GM12878 (cell line): ENCODE results near the gene TCF12. TPM values are rescaled to one million over a fixed set of nuclear protein-coding genes. Genes with fewer than 3 reads are reported as not detected.

Source experiments
- ATAC-seq: fragments of 200-7000 bp; cut with Tn5 transposase; 3 replicates; pipeline ENCODE4 v1.9.1; 2020; ENCODE audit warnings: mild to moderate bottlenecking, moderate library complexity
- BruUV-seq: library from RNA; stranded (reverse); fragments of 400-500 nt; replicated peaks from 2 replicates; lab custom pipeline; 2021; lab: Mats Ljungman, UMichigan
- CTCF ChIA-PET: fragments of 300-600 bp; sonication (Branson Sonifier 250); formaldehyde crosslinking; extraction: SDS; loops from one replicate; lab custom pipeline; 2021; ENCODE audit warnings: inconsistent platforms; lab: Yijun Ruan, JAX
- POLR2A ChIA-PET: fragments of 350-600 bp; formaldehyde crosslinking; extraction: SDS; loops from one replicate; lab custom pipeline; 2021; ENCODE audit warnings: inconsistent platforms; lab: Charles Lee
- RAD21 ChIA-PET: fragments of 300-600 bp; sonication (Branson Sonifier 250); formaldehyde crosslinking; loops from one replicate; lab custom pipeline; 2023; ENCODE audit warnings: antibody characterized with exemption; ENCODE audit not compliant: unreplicated experiment; lab: Charles Lee
- SMC1A ChIA-PET: fragments of 300-600 bp; sonication (Branson Sonifier 250); formaldehyde crosslinking; loops from one replicate; lab custom pipeline; 2023; ENCODE audit not compliant: unreplicated experiment, uncharacterized antibody; lab: Charles Lee
- DNase-seq: peaks from one replicate; pipeline ENCODE4 v3.0.0-alpha.2; 2011; ENCODE audit warnings: low read depth, low spot score
- FAIRE-seq: peaks from 3 replicates; lab custom pipeline; 2011; peaks lifted over from hg19 to GRCh38; lab: Jason Lieb, UNC
- H2AFZ ChIP-seq: 2 replicates; pipeline ENCODE4 v1.6.0; 2011; ENCODE audit warnings: low read depth, low read length, control low read depth; ENCODE audit not compliant: control insufficient read depth
- H3K27ac ChIP-seq: 2 replicates; pipeline ENCODE4 v1.5.1; 2011; ENCODE audit warnings: control low read depth; ENCODE audit not compliant: control insufficient read depth, insufficient read depth
- H3K27me3 ChIP-seq, 2 experiments: replicated peaks in 1 of 2; 2 replicates each; pipeline versions ENCODE4 v1.6.0 to v1.6.1; 2011; ENCODE audit warnings: low read length in 1 of 2; ENCODE audit not compliant: control insufficient read depth in 2 of 2, insufficient read depth in 2 of 2
- H3K36me3 ChIP-seq, 2 experiments: 2 replicates each; pipeline ENCODE4 v1.5.1; 2011; ENCODE audit warnings: low read length in 1 of 2; ENCODE audit not compliant: control insufficient read depth in 2 of 2, insufficient read depth in 2 of 2
- H3K4me1 ChIP-seq: 2 replicates; pipeline ENCODE4 v1.6.1; 2011; ENCODE audit warnings: mild to moderate bottlenecking, low read length, moderate library complexity, mixed read lengths; ENCODE audit not compliant: control insufficient read depth, insufficient read depth
- H3K4me2 ChIP-seq: 2 replicates; pipeline ENCODE4 v1.6.0; 2011; ENCODE audit warnings: control low read depth; ENCODE audit not compliant: control insufficient read depth, insufficient read depth
- H3K4me3 ChIP-seq: fragments of 200-600 bp; sonication (generic); 2 replicates; pipeline ENCODE4 v1.5.1; 2016
- H3K79me2 ChIP-seq: 2 replicates; pipeline ENCODE4 v1.6.0; 2011; ENCODE audit warnings: low read length; ENCODE audit not compliant: control insufficient read depth, insufficient read depth
- H3K9ac ChIP-seq: 2 replicates; pipeline ENCODE4 v1.8.0; 2011; ENCODE audit warnings: low read length, control low read depth, mixed read lengths; ENCODE audit not compliant: control insufficient read depth, insufficient read depth
- H3K9me3 ChIP-seq: replicated peaks from 3 replicates; pipeline ENCODE4 v1.5.1; 2011; ENCODE audit warnings: mild to moderate bottlenecking, low read length; ENCODE audit not compliant: control insufficient read depth, insufficient read depth
- H4K20me1 ChIP-seq: 2 replicates; pipeline ENCODE4 v1.6.0; 2011; ENCODE audit not compliant: control insufficient read depth, insufficient read depth
- IKZF2 ChIP-seq, 2 experiments: fragments of 450-650 bp; IDR thresholded peaks; 2 replicates each; pipeline ENCODE4 v1.6.1; 2017; ENCODE audit warnings: mild to moderate bottlenecking in 2 of 2, moderate library complexity in 2 of 2
- MTA3 ChIP-seq: IDR thresholded peaks from 2 replicates; pipeline ENCODE4 v1.6.1; 2012; ENCODE audit warnings: low read length, inconsistent platforms, borderline replicate concordance
- RAD21 ChIP-seq: IDR thresholded peaks from 2 replicates; pipeline ENCODE4 v1.6.1; 2011; ENCODE audit warnings: mild to moderate bottlenecking, low read depth, low read length, moderate library complexity; ENCODE audit not compliant: insufficient read depth
- SREBF2 ChIP-seq: IDR thresholded peaks from 2 replicates; pipeline ENCODE4 v1.6.1; 2012; ENCODE audit warnings: mild to moderate bottlenecking, low read length
- ZBTB40 ChIP-seq: fragments of 450-650 bp; IDR thresholded peaks from 2 replicates; pipeline ENCODE4 v1.6.1; 2016; ENCODE audit warnings: mild to moderate bottlenecking, moderate library complexity, borderline replicate concordance
- WGBS: methylation state at CpG from one replicate; pipeline ENCODE4 v1.1.6; 2016; ENCODE audit warnings: low lambda C conversion rate; ENCODE audit not compliant: insufficient replicate concordance, insufficient coverage; ENCODE audit errors: missing lambda C conversion rate; 5-methylcytosine and 5-hydroxymethylcytosine counted together
- in situ Hi-C: fragments of 300-500 bp; cut with MboI; formaldehyde crosslinking; loops from 9 replicates; pipeline ENCODE4 v1.14.3; 2018; ENCODE audit warnings: mixed read lengths
- intact Hi-C: fragments of 100-400 bp; cut with micrococcal nuclease; formaldehyde crosslinking; loops from one replicate; pipeline ENCODE4 v1.14.2; 2022; ENCODE audit not compliant: unreplicated experiment
- polyA plus RNA-seq, 11 experiments: library from polyadenylated mRNA; depleted of rRNA in 4 of 11; unstranded in 6 of 11; stranded (reverse) in 5 of 11; fragments of >200 nt; fragmentation: Nextera tagmentation in 4 of 11; fragmentation: Illumina TruSeq in 1 of 11; extraction: Ambion mirVana in 4 of 11; extraction: Trizol in 1 of 11; gene quantifications; 1 replicate in 1 of 11; 2 replicates in 10 of 11; pipeline versions ENCODE4 v1.2.1 to v1.2.3, GENCODE V29; 2011 to 2016; ENCODE audit warnings: inconsistent platforms in 2 of 11, missing spikeins in 2 of 11, low read depth in 1 of 11
- total RNA-seq, 4 experiments: library from RNA; depleted of rRNA in 3 of 4; stranded (reverse); fragments of >200 nt in 3 of 4; fragmentation: Illumina TruSeq in 1 of 4; extraction: Trizol in 1 of 4; gene quantifications; 2 replicates each; pipeline versions ENCODE4 v1.2.1 to v1.2.3, GENCODE V29; 2013 to 2021
- TF ChIP-seq, protein P1 (sequence below), 3 experiments: IDR thresholded peaks in 2 of 3; conservative IDR thresholded peaks in 1 of 3; 2 replicates each; pipeline ENCODE4 v1.5.1; 2011; ENCODE audit warnings: low read depth in 3 of 3, low read length in 3 of 3, mild to moderate bottlenecking in 3 of 3, control low read depth in 2 of 3, moderate library complexity in 2 of 3, inconsistent platforms in 1 of 3, mixed read lengths in 1 of 3; ENCODE audit not compliant: control insufficient read depth in 2 of 3, insufficient read depth in 1 of 3; ENCODE audit errors: extremely low read depth in 1 of 3

The TCF12 gene
- total and polyA plus RNA-seq, 10 of the 15 experiments (the other 5 are each of a cell fraction or from before 2014, with no cell fraction given), result 8.2 to 70.9 (median 49.5) TPM

GRCh38 chr15:56988219-56988618, 69.8 kb downstream of the TCF12 start (continued):
- TF ChIP-seq ZBTB40 (no peak), SREBF2 (no peak)

DNA sequence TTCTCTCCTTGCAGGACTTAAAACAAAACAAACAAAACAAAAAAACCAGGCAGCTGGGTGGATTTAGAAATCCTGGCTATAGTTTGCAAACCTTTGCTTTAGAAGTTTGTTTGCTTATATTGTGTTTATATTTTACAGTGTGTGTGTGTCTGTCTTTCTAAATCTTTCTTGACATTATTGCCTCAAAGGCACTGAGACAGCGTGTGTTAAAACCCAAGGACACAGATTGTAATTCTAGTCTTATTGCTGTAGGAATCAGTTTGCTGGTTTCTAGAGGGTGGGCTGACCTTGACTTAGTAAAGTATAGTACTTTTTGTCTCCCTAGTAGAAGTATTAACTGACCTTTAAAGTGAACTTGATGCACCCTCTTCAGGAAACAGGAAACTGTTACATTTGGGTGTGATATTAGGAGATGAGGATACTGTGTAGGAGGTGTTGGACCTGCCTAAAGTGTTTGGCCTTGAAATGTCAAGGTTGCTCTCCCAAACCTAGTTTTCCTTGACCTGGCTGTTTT, 71.0 kb downstream of the TCF12 start:
- Histone ChIP-seq H3K9ac (no peak overlapping the region), H4K20me1 (no peaks in the 10 kb centered on the region), H3K4me3 (no peak overlapping the region), H3K4me1 (peaks cover 26% of the 10 kb centered on the region), H2AFZ (no peak overlapping the region), H3K4me2 (no peak overlapping the region), H3K27ac (no peak overlapping the region), H3K27me3 (no peaks in the 10 kb centered on the region), H3K9me3 (peaks cover 2% of the 10 kb centered on the region; the same call in 1 of the 3 replicates), H3K79me2 (peaks cover 14% of the 10 kb centered on the region), H3K36me3 (no peaks in the 10 kb centered on the region; a peak in 1 of 4 replicates)
- no TSS peak for BruUV-seq
- FAIRE-seq (peak; percentile 31), ATAC-seq (peak; percentile 63), DNase-seq (no peak)
- in situ Hi-C loops, result no loop called here
- SMC1A ChIA-PET, result interaction anchor here (0.8 to 1.6 kb wide), 4 partner anchors 61 to 168 kb away, joined by 3 read pairs; no protein-coding TSS in a partner anchor
- TF ChIP-seq, protein P1, sequence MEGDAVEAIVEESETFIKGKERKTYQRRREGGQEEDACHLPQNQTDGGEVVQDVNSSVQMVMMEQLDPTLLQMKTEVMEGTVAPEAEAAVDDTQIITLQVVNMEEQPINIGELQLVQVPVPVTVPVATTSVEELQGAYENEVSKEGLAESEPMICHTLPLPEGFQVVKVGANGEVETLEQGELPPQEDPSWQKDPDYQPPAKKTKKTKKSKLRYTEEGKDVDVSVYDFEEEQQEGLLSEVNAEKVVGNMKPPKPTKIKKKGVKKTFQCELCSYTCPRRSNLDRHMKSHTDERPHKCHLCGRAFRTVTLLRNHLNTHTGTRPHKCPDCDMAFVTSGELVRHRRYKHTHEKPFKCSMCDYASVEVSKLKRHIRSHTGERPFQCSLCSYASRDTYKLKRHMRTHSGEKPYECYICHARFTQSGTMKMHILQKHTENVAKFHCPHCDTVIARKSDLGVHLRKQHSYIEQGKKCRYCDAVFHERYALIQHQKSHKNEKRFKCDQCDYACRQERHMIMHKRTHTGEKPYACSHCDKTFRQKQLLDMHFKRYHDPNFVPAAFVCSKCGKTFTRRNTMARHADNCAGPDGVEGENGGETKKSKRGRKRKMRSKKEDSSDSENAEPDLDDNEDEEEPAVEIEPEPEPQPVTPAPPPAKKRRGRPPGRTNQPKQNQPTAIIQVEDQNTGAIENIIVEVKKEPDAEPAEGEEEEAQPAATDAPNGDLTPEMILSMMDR (IDR thresholded peaks at IDR 0.05 in 2 of 3, conservative IDR thresholded peaks at IDR 0.05 in 1 of 3; ENCODE audit: control insufficient read depth in 2 of 3, extremely low read depth in 1 of 3, insufficient read depth in 1 of 3, low read depth in 3 of 3, low read length in 3 of 3), result peak in 1 of 3 experiments; percentile 35; a peak in 1 of 6 replicates
- TF ChIP-seq IKZF2 (IDR thresholded peaks at IDR 0.05) (peak in 1 of 2 experiments; percentile 25; a peak in 2 of 4 replicates), RAD21 (peak; percentile 32), MTA3 (no peak)
- POLR2A ChIA-PET, result no interaction called here
- intact Hi-C loops, result no loop called here
- WGBS, result 44% methylated on average over 1 of the region's 1 CpG
- RAD21 ChIA-PET, result interaction anchor here (1.5 kb wide), 1 partner anchor 71 kb away, joined by 4 read pairs; the partner anchor contains the start of gene TCF12
- CTCF ChIA-PET, result interaction anchor here (1.7 kb wide), 1 partner anchor 48 kb away, joined by 5 read pairs; no protein-coding TSS in a partner anchor
